Measurements from ENCODE around the gene DMRT1. TPM values are rescaled to one million over a fixed set of nuclear protein-coding genes. Genes with fewer than 3 reads are reported as not detected.

The DMRT1 gene
- total and polyA plus RNA-seq, 11 donors = not detected

- ATAC-seq = peak in 1 of 4 donors; percentile 42
- H3K27me3 ChIP-seq = peaks cover 78 to 100% (median 100%) of the 10 kb centered on the region in 9 donors
Measured at GRCh38 chr9:971901-972500, 130.5 kb downstream of the DMRT1 start.

GRCh38 chr9:972501-973294 is 131.2 kb downstream of the DMRT1 start:
- no peaks in the 10 kb centered on the region for H3K36me3 ChIP-seq
- intact Hi-C loops (cut with DNase I) = no loop called here
- DNase-seq (no peak), ATAC-seq (no peak)
- no peaks in the 10 kb centered on the region for H3K9me3 ChIP-seq
- peaks cover 85 to 100% (median 98%) of the 10 kb centered on the region in 9 donors for H3K27me3 ChIP-seq
- no peak for TF ChIP-seq POLR2A (IDR thresholded peaks at IDR 0.05)
- no peak for TF ChIP-seq CTCF (IDR thresholded peaks at IDR 0.05)
- peaks cover 0 to 55% (median 19%) of the 10 kb centered on the region in 12 donors for H3K4me1 ChIP-seq
- H3K4me3 ChIP-seq = peak overlapping the region in 10 of 12 donors; percentile 10 to 53 (median 34)
- WGBS, 4 donors = 4 to 5% (median 5%) methylated on average over 31 to 68 of the region's 68 CpGs
- no peak overlapping the region for H3K27ac ChIP-seq

More at GRCh38 chr9:971901-972500, 130.5 kb downstream of the DMRT1 start:
- no peak for DNase-seq
- Histone ChIP-seq H3K9me3 (no peaks in the 10 kb centered on the region), H3K27ac (no peak overlapping the region), H3K4me3 (peak overlapping the region; percentile 15 to 53 (median 37)), H3K4me1 (peaks cover 0 to 50% (median 19%) of the 10 kb centered on the region in 12 donors), H3K36me3 (no peaks in the 10 kb centered on the region)
- intact Hi-C loops (cut with DNase I) = no loop called here
- TF ChIP-seq CTCF (IDR thresholded peaks at IDR 0.05) (no peak), POLR2A (IDR thresholded peaks at IDR 0.05) (no peak)
- 2 to 4% (median 3%) methylated on average over 23 to 42 of the region's 42 CpGs for WGBS, 4 donors

GRCh38 chr9:973295-973834 is 131.9 kb downstream of the DMRT1 start:
- H3K27ac ChIP-seq = no peak overlapping the region
- 14 to 27% (median 19%) methylated on average over 12 to 17 of the region's 17 CpGs for WGBS, 4 donors
- no peak overlapping the region for H3K4me3 ChIP-seq
- intact Hi-C loops (cut with DNase I) = no loop called here
- H3K9me3 ChIP-seq = no peaks in the 10 kb centered on the region
- no peak for TF ChIP-seq CTCF (IDR thresholded peaks at IDR 0.05)
- no peak for TF ChIP-seq POLR2A (IDR thresholded peaks at IDR 0.05)
- no peak for ATAC-seq
- DNase-seq = no peak
- H3K27me3 ChIP-seq = peaks cover 87 to 100% (median 98%) of the 10 kb centered on the region in 9 donors
- H3K36me3 ChIP-seq = no peaks in the 10 kb centered on the region
- peaks cover 0 to 55% (median 19%) of the 10 kb centered on the region in 12 donors for H3K4me1 ChIP-seq

Measured in heart left ventricle (tissue), 16 donors.